ENCODE results near the gene MEG3. TPM values are rescaled to one million over a fixed set of nuclear protein-coding genes. Genes with fewer than 3 reads are reported as not detected.

MEG3 gene
- total and polyA plus RNA-seq, 5 experiments from 2014 or later: not detected

DNA sequence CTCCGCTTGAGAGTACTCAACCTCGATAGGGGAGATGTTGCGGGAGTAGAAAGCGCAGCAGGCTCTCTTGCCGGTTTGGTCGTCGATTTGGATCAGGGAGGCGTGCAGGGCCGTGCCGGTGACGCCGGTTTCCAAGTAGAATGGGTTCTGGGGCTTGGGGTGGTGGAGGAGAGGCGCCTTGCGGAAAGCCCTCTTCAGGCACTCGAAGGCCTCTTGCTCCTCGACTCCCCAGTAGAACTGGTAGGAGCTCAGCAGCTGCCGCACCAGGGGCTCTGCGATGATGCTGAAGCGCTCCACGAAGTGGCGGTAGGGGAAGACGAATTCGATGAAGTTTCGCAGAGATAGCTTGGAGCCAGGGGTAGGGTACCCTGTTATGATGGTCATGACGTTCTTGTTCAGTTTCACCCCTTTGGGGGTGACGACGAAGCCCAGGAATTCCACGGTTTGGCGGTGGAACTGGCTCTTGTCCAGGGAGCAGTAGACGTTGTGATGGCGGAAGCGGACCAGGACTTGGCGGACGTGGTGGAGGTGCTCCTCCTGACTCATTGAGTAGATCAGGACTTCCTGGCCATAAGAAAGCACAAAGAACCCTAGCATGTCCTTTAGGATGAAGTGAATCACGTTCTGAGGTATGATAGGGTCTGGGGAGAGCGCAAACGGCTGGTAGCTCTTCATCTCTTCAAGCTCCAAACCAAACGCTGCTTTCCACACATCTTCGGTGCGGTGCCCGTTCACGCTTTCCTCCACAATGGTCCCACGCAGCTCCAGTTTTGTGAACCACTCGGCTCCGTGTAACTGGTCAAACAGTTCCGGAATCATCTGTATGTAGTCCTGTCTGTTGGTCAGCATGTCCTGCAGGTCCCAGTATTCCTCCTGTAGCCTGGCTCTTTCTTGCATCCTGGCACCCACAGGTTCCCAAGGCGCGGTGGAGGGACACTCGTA, 56.4 kb downstream of the MEG3 start:
- Mint-ChIP-seq H3K27me3 (peaks cover 2 to 25% (median 22%) of the 10 kb centered on the region in 5 donors), H3K4me3 (no peak overlapping the region), H3K27ac (peak overlapping the region in 1 of 10 donors; percentile 18), H3K36me3 (no peaks in the 10 kb centered on the region), H3K4me1 (peaks cover 0 to 2% (median 0%) of the 10 kb centered on the region in 4 donors), H3K9me3 (peaks cover 0 to 10% (median 0%) of the 10 kb centered on the region in 9 donors)
- POLR2A ChIA-PET: no interaction called here
- ATAC-seq (no peak), DNase-seq (peak in 1 of 10 donors; percentile 54)

- H3K4me1 Mint-ChIP-seq: peaks cover 0 to 2% (median 0%) of the 10 kb centered on the region in 4 donors
- H3K27ac Mint-ChIP-seq: no peak overlapping the region
- DNase-seq: peak in 1 of 10 donors; percentile 53
- no peak overlapping the region for H3K4me3 Mint-ChIP-seq
- ATAC-seq: no peak
- H3K36me3 Mint-ChIP-seq: no peaks in the 10 kb centered on the region
- peaks cover 0 to 25% (median 15%) of the 10 kb centered on the region in 5 donors for H3K27me3 Mint-ChIP-seq
- POLR2A ChIA-PET: no interaction called here
- peaks cover 0 to 8% (median 0%) of the 10 kb centered on the region in 9 donors for H3K9me3 Mint-ChIP-seq
Measured at GRCh38 chr14:100882991-100883788, 57.3 kb downstream of the MEG3 start.

- DNase-seq (no peak), ATAC-seq (no peak)
- Mint-ChIP-seq H3K36me3 (no peaks in the 10 kb centered on the region), H3K27ac (no peak overlapping the region), H3K27me3 (peaks cover 0 to 26% (median 9%) of the 10 kb centered on the region in 5 donors), H3K4me3 (no peak overlapping the region), H3K9me3 (peaks cover 0 to 8% (median 0%) of the 10 kb centered on the region in 9 donors), H3K4me1 (peaks cover 0 to 2% (median 0%) of the 10 kb centered on the region in 4 donors)
- POLR2A ChIA-PET: no interaction called here
Measured at GRCh38 chr14:100883789-100884101, 57.8 kb downstream of the MEG3 start.

DNA sequence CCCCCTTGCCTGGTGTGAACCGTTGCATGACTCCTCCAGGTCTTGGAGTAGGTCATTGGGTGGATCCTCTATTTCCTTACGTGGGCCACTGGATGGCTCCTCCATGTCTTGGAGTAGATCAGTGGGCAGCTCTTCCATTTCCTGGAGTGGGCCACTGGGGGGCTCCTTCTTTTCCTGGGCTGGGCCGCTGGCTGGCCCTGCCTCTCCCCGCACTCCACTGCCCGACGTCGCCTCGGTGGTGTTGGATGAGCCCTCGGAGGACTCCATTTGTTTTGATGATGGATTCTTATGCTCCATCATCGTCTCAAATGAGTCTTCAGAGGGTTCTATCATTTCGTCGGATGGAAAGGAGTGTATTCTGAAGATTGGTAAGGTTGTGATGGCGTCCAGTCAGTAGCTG, 58.5 kb downstream of the MEG3 start:
- POLR2A ChIA-PET: no interaction called here
- ATAC-seq (no peak), DNase-seq (no peak)
- peaks cover 0 to 2% (median 0%) of the 10 kb centered on the region in 4 donors for H3K4me1 Mint-ChIP-seq
- no peak overlapping the region for H3K27ac Mint-ChIP-seq
- H3K36me3 Mint-ChIP-seq: no peaks in the 10 kb centered on the region
- no peak overlapping the region for H3K4me3 Mint-ChIP-seq
- H3K9me3 Mint-ChIP-seq: peaks cover 0 to 8% (median 0%) of the 10 kb centered on the region in 9 donors
- H3K27me3 Mint-ChIP-seq: peaks cover 2 to 32% (median 3%) of the 10 kb centered on the region in 5 donors

DNA sequence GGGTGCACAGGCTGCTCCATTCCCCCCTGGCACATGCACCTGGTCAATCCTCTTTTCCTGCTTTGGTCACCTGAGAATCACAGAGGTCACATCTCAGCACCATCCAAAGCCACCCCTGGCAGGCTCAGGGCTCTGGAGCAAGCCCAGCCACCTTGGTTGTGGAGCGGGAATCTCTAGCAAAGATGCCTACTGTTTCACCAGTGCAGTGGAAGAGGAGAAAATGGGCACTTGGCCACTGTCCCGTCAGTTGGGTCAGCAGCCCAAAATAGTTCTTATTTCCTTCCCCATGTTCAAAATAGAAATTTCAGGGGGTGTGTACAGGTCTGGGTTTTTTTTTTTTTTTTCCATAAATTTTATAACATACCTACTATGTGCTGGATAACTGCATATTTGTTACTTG, 59.3 kb downstream of the MEG3 start:
- DNase-seq: no peak
- POLR2A ChIA-PET: no interaction called here
- peaks cover 0 to 2% (median 0%) of the 10 kb centered on the region in 4 donors for H3K4me1 Mint-ChIP-seq

GRCh38 chr14:100885617-100886016, 59.7 kb downstream of the MEG3 start:
- DNase-seq (no peak), ATAC-seq (no peak)
- Mint-ChIP-seq H3K4me3 (no peak overlapping the region), H3K27me3 (peaks cover 0 to 32% (median 2%) of the 10 kb centered on the region in 5 donors), H3K27ac (peak overlapping the region in 1 of 10 donors; percentile 1), H3K36me3 (no peaks in the 10 kb centered on the region), H3K9me3 (peaks cover 0 to 5% (median 0%) of the 10 kb centered on the region in 9 donors), H3K4me1 (no peaks in the 10 kb centered on the region)
- POLR2A ChIA-PET: no interaction called here

More for the DNA sequence above, 59.3 kb downstream of the MEG3 start:
- H3K4me3 Mint-ChIP-seq: no peak overlapping the region
- H3K9me3 Mint-ChIP-seq: peaks cover 0 to 8% (median 0%) of the 10 kb centered on the region in 9 donors
- no peak for ATAC-seq
- H3K27me3 Mint-ChIP-seq: peaks cover 0 to 32% (median 2%) of the 10 kb centered on the region in 5 donors
- peak overlapping the region in 1 of 10 donors; percentile 1 for H3K27ac Mint-ChIP-seq
- no peaks in the 10 kb centered on the region for H3K36me3 Mint-ChIP-seq

GRCh38 chr14:100887728-100888335, 61.9 kb downstream of the MEG3 start:
- Mint-ChIP-seq H3K27me3 (peaks cover 2 to 43% (median 10%) of the 10 kb centered on the region in 5 donors), H3K36me3 (no peaks in the 10 kb centered on the region), H3K4me3 (no peak overlapping the region), H3K4me1 (no peaks in the 10 kb centered on the region), H3K9me3 (peaks cover 0 to 3% (median 0%) of the 10 kb centered on the region in 9 donors), H3K27ac (no peak overlapping the region)
- DNase-seq: no peak
- ATAC-seq: no peak
- POLR2A ChIA-PET: no interaction called here

GRCh38 chr14:100888789-100889315, 62.9 kb downstream of the MEG3 start:
- DNase-seq: no peak
- no peak overlapping the region for H3K27ac Mint-ChIP-seq
- POLR2A ChIA-PET: no interaction called here
- H3K27me3 Mint-ChIP-seq: peaks cover 2 to 43% (median 12%) of the 10 kb centered on the region in 5 donors
- peaks cover 0 to 3% (median 0%) of the 10 kb centered on the region in 9 donors for H3K9me3 Mint-ChIP-seq
- H3K4me3 Mint-ChIP-seq: no peak overlapping the region
- no peaks in the 10 kb centered on the region for H3K36me3 Mint-ChIP-seq
- no peaks in the 10 kb centered on the region for H3K4me1 Mint-ChIP-seq
- ATAC-seq: no peak

- ATAC-seq (no peak), DNase-seq (no peak)
- Mint-ChIP-seq H3K27ac (no peak overlapping the region), H3K4me1 (no peaks in the 10 kb centered on the region), H3K4me3 (no peak overlapping the region), H3K27me3 (peaks cover 2 to 46% (median 15%) of the 10 kb centered on the region in 5 donors), H3K9me3 (no peaks in the 10 kb centered on the region), H3K36me3 (no peaks in the 10 kb centered on the region)
- POLR2A ChIA-PET: interaction anchor here (0.7 kb wide), 1 partner anchor 1072 kb away, joined by 3 read pairs; no protein-coding TSS in a partner anchor
Measured at GRCh38 chr14:100889641-100890040, 63.7 kb downstream of the MEG3 start.

DNA sequence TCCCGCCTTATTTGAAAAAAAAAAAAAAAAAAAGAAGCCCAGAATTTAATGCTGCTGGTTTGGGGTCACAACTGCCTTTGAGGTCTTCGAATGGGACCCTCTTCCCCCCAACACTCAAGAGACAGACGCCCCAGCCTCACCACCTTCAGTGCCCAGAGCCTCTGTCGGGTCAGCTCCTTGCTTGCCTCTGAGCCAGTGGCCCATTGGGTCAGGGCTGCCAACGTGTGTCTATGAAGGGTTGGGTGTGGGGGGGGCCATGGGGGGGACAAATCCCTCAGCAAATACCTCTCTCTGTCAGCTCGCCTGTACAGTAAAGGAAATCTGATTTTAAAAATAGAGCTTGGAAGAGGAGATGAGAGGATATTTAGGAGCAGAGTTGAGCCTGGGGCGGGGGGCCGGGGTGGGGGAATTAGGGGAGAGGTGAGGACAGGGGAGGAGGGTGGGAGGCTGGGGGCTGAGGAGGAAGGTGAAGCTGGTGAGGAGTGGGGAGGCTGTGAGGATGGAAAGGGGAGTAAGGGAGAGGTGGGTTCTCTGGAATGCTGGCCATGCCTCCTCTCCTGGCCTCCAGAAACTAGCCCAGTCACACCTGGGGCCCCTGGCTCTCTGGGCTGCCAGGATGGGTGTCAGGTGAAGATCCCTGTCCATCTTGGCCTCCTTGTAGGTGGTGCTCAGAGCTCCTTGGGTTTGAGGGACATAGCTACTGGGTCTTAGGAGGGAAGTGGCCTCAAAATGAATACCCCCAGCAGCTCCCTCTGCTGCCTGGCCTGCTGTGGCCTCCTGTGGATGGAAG, 64.3 kb downstream of the MEG3 start:
- Mint-ChIP-seq H3K4me1 (no peaks in the 10 kb centered on the region), H3K36me3 (no peaks in the 10 kb centered on the region), H3K9me3 (no peaks in the 10 kb centered on the region), H3K27me3 (peaks cover 6 to 51% (median 19%) of the 10 kb centered on the region in 5 donors), H3K27ac (no peak overlapping the region), H3K4me3 (no peak overlapping the region)
- ATAC-seq: no peak
- POLR2A ChIA-PET: interaction anchor here (0.7 kb wide), 1 partner anchor 1072 kb away, joined by 3 read pairs; no protein-coding TSS in a partner anchor
- peak in 1 of 10 donors; percentile 9 for DNase-seq

DNA sequence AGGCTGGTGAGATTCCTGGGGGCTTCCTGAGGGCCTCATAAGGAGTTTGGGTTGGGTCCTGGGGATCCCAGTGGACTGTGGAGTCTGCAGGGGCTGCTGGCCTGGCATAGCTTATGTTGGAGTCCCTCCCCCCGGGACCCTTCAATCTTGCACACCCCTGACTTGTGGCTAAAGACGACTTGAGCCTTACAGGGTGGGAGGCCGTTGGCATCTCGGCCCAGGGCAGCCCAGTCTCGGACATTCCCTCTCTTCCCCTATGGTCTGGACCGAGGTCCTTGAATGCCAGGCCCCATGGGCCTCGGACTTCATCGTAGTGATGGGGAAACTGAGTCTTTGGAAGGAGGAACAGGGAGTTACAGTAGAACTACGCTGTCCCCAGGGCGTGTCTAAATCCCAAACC, 65.1 kb downstream of the MEG3 start:
- no peak overlapping the region for H3K4me3 Mint-ChIP-seq
- DNase-seq (peak in 1 of 10 donors; percentile 12), ATAC-seq (no peak)
- H3K4me1 Mint-ChIP-seq: no peaks in the 10 kb centered on the region
- no peaks in the 10 kb centered on the region for H3K9me3 Mint-ChIP-seq
- peaks cover 8 to 46% (median 24%) of the 10 kb centered on the region in 5 donors for H3K27me3 Mint-ChIP-seq
- H3K36me3 Mint-ChIP-seq: no peaks in the 10 kb centered on the region
- H3K27ac Mint-ChIP-seq: no peak overlapping the region
- POLR2A ChIA-PET: no interaction called here
